GM21786 (cell line): ENCODE measurements around the gene RECQL5.

Experiments used
- ATAC-seq: cut with Tn5 transposase; IDR thresholded peaks from one replicate; pipeline ENCODE4 v1.9.1; 2021; ENCODE audit not compliant: unreplicated experiment

The RECQL5 gene

DNA sequence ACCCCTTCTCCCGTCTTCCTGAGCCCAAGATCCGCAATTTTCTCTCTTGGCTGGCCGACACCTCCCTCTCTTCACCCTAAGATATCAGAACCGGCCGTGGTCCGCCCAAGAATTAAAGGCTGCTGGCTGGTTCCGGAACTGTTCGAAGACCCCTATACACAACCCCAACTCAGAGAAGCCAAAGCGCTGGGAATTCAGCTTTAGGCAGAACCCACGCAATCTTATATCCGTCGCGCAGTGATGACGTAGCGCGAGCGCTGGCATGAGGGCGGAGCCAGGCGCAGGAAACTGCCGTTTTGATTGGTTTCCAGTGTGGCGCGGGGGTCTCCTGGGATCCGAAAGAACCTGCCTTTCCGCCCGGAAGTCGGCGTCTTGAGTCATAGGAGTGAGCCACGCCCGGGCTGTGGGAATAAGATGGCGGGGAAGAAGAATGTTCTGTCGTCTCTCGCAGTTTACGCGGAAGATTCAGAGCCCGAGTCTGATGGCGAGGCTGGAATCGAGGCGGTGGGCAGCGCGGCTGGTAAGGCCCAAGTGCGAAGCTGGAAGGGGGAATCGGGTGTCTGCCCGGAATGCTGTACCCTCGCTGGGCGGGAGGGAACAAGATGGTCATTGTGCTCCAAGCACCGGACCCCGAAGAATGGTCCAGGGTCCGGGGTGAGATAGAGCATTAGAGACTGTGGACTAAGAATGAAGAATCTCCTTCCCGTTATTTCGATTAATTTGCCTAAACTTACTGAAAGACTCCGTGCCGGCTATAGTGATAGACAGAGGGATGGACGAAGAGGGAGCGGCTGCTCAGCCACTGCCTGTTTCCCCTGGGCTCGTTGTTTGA lies at the start of gene RECQL5, which contains the start of gene SAP30BP:
RECQL5 (minus strand) TSS at position 196 of the 832 bp plus-strand sequence. CDS start 597 bp downstream, outside the sequence.
SAP30BP (plus strand) TSS at position 380 of the 832 bp plus-strand sequence; CDS start at position 415, 35 bp downstream.
- ATAC-seq = peak; percentile 60

DNA sequence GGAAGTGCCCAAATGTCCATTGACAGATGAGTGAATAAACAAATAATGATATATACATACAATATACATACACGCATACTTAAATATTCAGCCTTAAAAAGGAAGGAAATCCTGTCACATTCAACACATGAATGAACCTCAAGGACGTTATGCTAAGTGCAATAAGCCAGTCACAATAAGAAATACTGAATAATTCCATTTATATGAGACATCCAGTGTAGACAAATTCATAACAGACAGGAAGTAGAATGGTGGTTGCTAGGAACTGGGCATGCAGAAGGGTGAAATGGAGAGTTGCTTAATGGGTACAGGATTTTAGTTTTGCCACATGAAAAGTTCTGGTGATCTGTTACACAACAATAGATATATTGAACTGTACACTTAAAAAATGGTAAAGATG lies 45.5 kb upstream of the RECQL5 start:
- ATAC-seq = no peak

DNA sequence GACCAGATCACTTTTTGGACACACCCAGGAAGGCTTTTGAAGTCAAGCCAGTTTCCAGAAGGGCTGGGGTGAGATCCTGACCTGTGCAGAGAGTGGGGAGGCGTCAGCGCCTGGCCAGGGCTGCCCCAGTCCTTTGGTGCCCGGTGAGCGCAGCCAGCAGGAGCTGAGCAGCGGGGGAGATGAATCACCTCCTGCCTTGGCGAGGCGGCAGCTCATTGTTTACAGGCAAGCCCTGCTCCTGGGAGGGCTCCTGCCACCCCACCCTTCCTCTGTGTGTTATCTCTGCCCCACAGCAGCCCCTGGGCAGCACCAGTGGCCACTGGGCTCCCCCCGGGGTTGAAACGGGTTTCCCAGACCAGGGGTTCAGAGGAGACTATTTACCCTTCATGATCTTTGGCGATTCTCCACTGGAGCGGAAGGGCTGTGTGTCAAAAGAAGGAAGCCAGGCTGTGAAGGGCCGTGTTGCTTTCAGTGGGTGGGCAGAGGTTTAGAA lies 40.2 kb upstream of the RECQL5 start:
- ATAC-seq = no peak

DNA sequence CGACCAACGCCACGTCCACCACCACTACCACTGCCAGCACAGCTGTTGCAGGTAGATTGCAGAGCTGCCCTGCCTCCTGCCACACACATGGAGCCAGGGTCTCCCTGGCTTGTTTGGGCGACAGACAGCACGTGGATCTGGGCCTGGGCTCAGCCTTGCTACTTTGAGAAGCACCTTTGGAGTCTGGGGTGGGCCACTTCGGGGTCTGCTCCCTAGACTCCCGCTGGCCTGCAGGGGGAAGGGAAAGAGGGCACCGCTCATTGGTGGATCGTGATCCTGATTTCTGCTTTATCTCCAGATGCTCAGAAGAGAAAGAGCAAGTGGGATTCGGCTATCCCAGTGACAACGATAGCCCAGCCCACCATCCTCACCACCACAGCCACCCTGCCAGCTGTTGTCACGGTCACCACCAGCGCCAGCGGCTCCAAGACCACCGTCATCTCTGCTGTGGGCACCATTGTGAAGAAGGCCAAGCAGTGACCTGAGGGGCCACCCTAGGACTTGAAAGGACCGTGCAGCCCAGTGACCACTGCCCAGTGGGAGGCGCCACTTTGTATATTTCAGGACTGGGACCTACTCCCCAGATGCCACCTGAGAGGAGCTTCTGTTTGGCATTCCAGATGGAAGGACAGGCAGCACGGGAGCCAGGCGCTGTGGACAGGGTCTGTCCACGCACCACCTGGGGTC lies 39.2 kb upstream of the RECQL5 start:
- ATAC-seq = no peak

DNA sequence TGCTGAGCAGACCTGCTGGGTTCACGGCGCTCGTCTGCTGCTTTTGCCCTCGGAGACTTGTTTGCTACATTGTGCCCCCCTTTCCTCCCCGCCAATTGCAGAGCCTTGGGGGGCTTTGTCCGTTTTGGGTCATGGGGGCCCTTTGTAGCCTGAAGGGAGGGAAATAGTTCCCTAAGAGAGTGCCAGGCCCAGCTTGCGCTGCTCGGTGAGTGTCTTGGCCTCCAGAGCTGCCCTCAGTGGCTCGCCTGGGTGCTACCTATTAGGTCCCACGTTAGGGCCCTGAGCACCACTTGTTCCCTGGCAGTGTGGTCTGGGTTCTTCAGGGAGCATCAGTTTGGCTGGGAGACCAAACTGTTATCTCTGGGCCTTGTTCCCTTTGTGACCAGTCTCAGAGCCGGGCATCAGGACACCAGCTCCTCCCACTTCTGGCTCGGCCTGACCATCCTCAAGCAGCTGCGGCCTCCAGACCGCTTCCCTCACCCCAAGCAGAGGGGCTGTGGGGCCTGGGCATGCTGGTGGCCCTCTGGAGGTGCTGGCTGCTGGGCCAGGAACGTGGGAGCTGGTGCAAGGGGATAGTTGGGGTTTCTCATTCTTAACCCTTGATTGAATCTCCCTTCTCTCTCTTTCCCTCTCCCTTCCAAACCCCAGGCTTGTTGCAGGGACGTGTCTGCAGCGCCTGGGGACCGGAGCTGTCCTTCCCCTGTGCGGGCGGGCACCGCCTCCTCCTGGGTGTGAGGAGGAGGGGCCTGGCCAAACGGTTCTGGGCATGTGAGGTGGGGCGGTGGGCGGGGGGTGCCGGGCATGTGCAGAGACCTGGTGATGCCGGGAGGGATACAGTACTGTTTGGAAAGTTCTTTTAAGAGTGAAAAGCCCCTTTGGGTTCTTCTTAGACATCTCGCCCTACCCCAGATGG lies 38.3 kb upstream of the RECQL5 start:
- no peak for ATAC-seq

DNA sequence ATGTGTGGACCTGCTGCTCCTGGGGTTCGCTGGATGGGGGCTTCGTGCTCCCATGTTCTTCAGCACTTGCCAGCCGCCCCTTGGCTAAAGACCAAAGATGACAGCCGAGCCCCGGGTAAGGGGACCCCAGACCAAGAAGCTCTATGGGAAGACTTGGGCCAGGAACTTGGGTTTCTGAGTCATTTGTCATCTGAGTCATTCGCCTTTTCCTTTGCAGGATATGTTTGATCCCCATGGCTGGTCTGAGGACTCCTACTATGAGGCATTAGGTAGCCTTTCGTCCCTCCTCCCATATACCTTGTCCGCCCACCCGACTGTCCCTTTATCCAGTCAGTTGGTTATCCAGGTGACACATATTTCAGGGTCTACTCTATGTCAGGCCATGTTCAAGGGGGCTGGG lies 36.6 kb upstream of the RECQL5 start:
- ATAC-seq = no peak

DNA sequence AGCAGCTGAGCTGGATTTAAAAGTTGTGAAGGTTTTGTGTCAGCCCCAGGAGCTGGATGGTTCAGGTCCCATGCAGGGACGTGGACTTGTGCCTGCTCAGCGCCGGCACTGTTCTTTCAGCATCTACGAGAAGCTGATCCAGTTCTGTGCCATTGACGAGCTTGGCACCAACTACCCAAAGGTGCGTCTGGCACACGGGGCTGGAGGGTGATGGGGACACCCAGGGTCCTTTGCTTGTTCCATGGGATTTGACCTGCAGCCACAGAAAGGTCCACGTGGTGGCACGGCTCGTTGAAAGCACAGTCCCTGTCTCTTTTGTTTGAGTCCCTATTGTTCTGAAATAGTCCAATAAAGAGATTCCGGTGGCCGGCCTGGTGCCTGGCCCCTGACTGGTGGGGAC lies 36.2 kb upstream of the RECQL5 start:
- ATAC-seq = no peak

DNA sequence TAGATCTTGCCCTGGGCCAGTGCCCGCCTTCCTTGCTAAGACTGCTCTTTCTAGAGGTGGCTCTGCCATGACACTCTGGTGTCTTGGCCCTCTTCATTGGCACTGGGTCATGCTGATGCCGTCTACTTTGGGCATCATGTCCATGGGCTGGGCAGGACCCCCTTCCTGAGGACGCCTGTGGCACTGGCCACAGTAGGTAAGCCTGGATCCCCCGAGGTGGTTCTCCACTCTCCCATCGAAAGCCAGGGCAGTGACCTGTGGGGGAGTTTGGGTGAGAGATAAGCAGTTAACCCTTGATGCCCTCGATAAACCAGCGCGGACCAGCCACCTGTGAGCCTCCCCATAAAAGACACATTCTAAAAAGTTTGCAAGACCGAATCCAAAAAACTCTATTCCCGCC lies 34.3 kb upstream of the RECQL5 start:
- no peak for ATAC-seq

DNA sequence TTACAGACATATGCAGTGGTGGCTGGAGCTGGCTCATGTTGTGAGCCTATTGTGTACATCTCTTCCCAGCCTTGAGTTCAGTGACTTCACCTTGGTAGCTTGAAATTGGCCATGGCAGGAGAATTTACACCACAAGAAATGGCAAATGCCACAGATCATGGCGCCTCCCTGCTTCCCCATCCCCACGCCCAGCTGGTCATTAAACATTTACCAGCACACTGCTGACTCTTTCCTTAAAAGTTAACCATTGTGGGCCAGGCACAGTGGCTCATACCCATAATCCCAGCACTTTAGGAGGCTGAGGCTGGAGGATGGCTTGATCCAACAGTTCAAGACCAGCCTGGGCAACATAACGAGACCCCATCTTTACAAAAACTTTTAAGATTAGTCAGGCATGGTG lies 31.7 kb upstream of the RECQL5 start:
- no peak for ATAC-seq

DNA sequence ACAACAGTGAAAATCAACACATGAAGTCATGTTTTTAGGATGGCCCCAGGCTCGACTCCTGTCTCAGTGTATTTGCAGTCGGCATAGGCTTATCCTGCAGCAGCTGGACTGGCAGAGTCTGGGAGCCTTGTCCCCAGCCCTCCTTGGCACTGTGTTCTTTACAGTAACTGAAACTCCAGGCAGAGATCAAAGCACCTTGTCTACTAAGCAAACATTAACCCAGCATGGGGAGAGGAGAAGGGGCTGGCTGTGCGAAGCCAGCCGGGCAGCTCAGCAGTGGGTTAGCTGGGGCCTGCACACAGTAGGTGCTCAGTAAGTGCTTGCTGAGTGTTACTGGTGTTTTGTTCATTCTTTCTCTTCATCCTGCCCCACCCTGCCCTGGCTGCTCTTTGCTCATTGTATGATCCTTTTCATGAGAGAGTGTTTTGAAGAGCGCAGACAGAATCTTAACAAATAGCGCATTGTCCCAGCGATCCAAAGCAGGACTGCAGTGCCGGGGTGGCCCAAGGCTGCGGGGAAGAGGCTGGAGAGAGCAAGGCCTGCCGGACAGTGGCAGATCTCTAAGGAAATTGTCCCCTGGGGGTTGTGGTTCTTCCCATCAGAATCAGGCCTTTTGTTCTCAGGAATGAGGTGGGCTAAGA lies 30.8 kb upstream of the RECQL5 start:
- ATAC-seq = no peak

DNA sequence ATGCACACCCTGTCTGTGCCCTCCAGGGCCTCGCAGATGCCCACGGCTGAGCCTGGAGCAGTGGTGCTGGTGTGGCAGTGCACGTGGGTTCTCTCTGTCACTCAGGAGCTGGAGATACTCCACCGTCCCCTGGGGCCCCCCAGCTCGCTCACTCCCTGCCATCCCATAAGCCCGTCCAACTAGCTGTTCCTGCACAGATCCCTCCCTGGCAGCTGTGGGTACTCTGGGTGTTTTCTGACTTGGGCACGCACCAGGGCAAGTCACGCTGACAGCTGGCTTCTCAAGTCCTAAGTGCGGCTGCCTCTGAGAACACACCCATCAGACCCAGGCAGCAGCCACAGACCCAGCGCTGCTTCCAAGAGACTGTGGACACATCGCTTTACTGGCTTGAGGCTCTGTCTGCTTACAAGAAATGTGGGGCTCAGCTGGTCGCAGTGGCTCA lies 28.9 kb upstream of the RECQL5 start:
- ATAC-seq = no peak

DNA sequence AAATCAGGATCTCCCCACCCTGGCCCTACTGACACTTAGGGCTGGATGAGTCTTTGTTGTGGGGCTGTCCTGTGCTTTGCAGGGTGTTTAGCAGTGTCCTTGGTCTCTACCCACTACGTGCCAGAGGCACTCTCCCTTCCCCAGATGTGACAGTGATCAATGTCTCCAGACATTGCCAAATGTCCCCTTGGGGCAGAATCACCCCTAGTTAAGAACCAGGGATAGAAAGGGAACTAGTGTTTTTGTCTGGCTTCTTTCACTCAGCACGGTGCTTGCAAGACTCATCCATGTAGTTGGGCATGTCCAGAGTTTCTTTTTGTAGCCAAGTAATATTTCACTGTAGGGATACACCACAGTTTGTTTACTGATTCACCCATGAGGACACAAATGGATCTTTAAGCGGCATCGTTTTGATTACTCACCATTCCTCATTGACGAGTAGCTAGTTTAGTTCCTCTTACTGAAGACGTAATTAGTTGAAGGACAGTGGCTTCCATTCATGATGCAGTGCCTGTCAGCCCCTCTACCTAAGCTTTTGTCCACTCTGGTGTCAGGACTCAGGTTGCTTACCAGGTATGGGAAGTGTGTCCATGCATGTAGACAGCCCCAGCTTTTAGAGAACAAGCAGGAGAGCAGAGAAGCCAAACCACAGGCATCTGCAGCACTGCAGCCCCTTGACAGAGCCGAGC lies 28.3 kb upstream of the RECQL5 start:
- no peak for ATAC-seq

DNA sequence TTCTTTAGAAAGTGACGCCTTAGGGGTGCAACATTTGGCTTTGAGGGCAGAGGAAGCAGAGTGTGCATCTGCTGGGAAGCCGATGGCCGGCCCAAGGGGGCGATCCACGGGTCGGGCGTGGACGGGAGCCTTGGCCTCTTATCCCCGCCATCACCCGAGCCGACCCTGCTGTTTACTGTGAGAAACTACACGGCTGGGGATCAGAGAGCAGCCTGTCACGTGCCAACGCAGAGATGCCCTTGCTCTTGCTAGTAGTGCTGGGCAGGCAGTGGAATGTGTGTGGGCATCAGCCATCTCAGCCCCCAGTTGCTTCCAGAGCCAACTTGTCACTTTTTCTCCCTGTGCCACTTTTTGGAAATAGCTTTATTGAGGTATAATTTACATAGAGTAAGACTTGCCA lies 27.6 kb upstream of the RECQL5 start:
- no peak for ATAC-seq

DNA sequence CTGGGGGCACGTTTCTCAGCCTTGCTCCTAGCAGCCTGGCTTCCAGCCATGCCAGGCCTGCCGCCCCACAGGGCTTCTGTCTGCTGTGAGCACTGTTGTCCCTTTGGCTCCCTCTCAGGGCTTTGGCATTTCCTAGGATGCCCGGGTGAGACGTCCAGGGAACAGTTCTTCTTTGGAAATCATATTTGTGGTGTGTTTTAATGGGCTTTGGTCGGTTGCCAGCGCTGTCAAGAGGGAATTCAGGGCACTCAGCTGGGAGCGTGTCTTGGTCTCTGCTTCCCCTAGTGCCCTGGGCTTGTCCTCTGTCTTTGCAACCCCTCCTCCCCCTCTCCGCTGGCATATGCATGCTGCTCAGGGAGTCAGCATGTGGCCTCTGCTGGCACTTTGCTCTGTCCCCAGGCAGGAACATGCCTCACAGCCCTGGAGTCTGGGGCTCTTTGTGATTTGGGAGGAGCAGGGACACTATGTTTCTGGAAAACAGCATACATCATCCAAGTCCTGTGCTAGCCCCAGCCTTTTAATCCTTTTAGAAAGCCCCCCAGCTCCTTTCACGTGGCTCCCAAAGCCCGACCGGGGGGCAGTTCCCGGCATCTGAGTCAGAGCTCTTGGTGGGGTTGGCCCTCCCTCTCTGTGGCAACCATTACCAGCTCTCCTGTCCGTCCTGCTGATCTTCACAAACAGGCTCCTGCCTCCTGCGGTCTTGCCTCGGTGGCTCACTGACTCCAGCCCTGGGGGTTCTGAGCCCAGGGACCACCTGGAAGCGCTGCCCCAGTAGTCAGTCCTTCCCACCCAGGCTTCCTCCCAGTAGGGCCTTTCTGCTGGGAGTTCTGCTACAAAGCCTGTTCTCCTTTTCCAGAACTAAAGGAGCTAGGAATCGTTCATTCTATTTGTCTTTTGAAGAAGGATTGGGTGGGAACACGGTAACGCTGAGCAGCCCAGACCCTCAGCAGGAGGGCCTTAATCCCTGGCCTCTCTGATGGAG lies 26.8 kb upstream of the RECQL5 start:
- ATAC-seq = no peak

DNA sequence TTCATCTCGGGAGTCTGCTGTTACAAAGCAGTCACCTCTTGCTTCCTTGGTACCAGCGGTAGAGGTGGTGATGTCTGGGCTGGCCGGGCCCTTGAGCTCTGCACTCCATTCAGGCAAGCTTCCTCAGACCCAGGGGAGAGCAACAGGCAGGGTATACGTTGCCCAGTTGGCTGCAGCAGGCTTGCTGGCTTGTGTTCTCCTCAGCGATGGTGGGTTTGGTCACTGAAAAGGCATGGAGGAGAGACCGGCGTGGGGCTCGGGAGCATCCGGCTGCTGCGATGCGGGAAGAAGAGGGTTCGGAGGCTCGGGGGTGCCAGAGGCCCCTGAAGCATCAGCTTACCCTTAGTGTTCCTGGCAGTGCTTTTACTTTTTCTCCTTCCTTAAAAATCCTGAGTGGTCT lies 26.0 kb upstream of the RECQL5 start:
- ATAC-seq = no peak

DNA sequence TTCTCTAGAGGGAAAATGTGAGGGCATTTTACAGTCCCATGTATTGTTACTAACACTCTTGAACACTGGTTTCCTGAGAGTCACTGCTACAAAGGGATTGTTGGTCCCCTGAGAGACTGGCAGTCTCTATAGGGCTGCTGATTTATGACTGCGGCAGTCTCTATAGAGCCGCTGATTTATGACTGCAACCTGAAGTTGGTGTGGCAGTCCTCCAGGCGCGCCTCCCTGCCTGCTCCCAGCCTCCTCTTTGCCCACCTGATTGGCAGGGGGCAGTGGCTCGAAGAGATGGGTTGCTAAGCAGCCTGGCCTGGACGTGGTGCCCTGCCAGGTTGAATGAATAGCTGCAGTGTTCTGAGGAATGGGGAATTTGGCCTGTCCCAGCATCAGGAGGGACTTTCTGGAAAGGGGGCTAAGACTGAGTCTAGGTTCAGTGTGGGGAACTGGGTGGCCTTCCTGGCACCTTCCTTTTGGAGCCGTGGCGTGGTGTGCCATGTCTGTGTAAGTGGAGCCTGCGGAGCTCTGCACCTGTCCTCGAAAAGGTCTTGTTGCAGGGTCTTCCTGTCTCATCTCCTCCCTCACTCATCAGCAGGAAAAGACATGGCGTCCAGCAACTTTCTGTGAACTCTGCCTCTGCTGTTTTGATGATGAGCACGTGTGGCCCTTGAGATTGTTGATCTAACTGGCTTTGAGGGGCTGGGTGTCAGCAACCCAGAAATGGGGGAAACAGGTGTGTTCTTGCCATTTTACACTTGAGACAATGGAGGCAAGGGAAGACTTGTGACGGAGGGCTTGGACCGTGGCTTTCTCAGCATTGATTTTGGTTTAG lies 25.1 kb upstream of the RECQL5 start:
- no peak for ATAC-seq

DNA sequence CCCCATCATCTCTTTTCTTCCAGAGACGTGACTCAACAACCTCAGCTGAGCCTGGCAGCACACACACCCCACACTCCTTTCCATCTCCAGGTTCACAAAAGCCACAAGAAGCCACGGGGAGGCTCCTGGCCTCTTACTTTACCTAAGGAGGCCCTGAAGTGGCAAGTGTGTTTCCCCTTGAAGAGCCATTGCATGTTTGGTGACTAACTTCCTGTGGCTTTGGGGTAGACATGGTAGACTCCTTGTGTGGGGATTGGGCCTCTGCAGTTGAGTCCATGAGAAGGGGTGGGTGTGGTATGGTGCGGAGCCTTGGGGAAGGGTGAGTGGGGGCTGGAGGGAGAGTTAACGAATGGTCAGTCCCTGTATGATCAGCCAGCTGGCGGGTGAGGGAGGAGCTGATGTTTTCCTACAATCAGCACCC lies 24.4 kb upstream of the RECQL5 start:
- no peak for ATAC-seq

DNA sequence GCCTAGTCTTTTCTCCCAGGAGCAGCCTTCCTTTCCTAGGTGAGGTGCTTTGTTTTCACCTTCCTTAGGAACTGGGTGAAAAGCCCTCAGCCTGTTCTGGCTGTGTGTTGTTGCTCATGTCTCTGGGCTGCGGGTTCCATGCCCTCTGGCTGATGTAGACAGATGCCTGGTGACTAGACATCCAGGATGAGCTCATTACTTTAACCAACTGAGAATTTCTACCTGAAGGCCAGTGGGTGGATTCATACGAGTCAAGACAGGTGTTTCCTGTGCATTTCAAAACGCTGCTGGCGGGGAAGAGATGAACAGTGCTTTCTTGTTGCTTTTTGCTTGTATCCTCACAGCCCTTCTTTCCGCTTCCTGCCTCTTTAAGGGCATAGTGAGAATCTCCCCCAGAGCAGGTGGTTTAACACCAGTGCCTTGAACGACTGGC lies 22.5 kb upstream of the RECQL5 start:
- ATAC-seq = no peak
